GM21825 (cell line): ENCODE data around the gene SLC6A3.

Experiments used
- ATAC-seq: cut with Tn5 transposase; IDR thresholded peaks from one replicate; pipeline ENCODE4 v1.9.1; 2021; ENCODE audit warnings: mild to moderate bottlenecking, moderate library complexity; ENCODE audit not compliant: unreplicated experiment

The SLC6A3 gene

DNA sequence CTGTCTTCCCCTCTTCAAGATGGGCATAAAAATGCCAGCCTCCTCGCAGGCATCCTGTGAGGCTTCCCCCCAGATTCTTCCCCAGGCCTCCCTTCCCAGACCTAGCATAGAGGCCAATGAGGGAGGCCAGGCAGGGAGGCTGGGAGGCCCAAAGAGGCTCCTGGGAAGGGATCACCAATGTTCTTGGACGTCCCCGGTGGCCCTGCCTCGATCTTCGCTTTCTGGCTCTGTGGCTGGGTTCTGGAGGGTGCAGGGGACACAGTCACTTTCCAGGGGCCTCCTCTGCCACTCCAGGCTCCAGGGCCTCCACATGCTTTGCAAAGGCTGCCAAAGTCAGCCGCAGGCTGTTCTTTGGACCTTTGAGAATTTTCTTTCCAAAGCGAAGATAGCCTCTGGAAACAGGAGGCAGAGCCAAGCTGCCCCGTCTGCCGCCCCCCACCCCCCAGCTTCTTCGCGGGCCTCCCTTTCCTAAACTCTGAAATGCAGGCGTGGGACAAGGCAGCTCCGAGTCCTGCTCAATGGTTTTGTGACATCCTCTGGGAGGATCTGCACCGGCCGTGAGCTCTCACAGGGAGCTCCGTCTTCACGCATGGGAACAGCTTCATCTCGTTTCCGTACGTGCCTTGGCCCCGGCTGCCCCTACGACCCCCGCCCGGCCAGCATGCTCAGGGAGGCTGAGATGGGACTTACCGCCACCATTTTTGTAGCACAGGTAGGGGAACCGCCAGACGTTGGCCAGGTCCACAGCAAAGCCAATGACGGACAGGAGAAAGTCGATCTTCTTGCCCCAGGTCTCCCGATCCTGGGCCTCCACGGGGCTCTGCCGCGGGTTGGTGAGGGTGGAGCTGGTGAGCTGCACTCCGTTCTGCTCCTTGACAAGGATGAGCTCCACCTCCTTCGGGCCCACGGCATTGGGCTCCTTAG is 2.8 kb downstream of the SLC6A3 start:
- ATAC-seq, result no peak

DNA sequence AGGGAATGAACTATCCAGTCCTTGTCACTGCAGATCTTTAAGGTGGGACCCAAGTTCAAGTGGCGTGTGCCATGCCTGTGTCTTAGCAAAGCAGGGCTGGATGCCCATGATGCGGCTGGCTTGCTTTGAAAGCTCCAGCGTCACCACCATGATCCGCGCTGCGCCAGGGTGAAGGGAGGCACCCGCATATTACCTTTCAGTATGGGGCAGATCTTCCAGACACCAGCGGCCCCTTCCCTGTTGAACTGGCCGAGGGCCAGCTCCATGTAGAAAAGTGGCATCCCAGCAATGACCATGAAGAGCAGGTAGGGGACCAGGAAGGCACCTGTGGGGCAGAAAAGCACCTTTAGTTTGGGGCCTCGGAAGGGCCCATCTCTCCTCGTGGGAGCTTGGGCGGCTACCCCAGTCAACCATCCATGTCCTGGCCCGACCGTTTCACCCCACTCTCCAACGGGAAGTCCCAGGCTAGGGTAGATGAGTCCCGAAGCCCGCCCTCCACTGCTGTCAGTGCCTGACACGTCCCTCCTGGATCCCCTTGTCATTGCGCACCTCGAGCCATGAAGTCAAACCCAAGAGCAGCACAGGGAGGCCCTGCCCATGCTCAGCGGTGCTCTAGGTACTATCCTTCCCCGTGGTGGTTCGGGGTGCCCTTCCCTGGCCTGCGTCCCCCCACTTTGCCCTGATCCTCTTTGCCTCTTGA is 3.9 kb downstream of the SLC6A3 start:
- no peak for ATAC-seq

DNA sequence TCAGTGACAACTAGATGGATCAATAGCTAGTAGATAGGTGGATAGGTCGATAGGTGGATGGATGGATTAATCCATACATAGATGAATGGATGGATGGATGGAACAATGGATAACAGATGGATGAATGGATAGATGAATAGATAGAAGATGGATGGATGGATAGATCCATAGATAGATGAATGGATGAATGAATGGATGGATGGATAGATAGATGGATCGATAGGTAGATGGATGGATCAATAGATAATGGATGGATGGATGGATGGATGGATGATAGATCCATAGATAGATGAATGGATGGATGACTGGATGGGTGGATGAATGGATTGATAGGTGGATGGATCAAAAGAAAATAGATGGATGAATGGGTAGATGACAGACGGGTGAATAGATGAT is 5.1 kb downstream of the SLC6A3 start:
- no peak for ATAC-seq

DNA sequence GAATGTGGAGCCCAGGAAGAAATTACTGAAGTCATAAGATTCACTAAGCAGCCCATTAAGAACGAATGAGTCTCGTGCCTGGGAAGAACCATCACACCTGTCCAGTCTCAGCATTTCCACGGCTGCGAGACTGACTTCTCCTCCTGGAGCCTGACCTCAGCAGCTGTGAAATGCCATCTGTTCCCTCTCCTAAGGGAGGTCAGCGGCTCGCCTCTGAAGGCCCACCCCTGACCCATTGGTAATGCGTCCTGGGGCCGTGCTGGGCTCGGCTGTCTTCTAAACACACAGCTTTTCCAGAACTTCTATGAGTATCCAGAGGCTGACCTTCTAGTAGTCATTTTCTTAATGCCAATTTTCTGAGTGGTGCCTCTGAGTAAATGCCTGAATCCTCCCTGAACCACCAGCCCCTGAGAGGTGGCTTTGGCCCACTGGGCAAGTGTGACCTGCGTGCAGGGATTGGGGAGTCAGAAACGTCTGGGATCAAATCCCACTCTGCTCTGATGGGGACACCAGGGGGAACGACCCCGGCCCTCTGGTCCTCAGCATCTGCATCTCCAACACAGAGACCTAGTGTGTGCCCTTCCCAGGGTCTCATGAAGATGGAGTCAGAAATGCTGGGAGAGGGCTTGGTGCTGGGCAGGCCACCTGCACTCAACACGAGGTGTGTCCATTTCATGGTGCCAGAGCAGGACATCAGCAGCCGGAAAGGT is 5.7 kb downstream of the SLC6A3 start:
- no peak for ATAC-seq

DNA sequence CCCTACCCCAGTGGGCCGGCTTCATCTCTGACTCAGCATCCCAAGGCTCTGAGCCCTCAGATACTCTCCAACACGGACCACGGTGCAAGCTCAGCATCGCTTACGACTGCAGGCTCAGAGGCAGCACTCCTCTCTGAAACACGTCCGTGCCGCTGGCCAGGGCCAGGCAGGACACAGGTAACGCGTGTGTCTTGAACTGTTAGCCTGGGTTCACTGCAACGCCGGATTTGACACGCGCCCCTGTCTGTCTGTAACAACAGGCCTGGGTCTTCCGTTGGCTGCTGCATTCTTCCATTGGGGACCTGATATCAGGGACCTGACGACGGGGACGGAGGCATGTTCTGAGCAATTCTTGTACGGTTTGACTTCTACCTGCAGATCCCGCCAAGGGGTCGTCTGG is 6.4 kb downstream of the SLC6A3 start:
- ATAC-seq, result no peak

DNA sequence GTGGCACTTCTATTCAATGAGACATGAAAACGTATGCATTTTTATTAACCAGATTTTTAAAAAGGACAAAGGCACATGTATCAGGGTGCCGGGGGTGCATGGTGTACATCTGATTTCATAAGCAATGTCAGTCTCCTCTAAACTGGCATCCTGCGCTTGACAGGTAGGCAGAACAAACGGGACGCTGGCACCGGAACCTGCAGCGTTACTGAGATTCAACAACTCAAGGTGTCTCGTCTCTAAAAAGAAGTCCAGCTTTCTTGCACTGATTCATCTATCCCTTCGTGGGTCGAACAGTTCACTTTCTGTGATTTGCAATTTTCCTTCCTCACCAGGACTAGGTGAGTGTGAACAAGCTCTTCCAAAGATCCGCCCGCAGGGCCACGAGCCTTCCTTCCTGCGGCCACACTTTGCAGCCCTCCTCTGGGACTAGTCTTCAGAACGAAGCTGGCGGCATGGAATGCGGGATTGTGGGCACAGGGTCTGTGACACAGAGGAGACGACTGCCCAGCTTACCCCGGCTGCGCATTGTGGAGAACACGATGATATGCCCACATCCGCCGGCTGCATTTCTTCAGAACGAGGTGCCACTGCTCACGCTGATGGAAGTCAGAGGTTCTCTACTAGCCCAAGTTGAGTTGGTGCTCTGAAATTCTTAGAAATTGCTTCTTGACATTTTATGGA is 7.2 kb downstream of the SLC6A3 start:
- ATAC-seq, result no peak

DNA sequence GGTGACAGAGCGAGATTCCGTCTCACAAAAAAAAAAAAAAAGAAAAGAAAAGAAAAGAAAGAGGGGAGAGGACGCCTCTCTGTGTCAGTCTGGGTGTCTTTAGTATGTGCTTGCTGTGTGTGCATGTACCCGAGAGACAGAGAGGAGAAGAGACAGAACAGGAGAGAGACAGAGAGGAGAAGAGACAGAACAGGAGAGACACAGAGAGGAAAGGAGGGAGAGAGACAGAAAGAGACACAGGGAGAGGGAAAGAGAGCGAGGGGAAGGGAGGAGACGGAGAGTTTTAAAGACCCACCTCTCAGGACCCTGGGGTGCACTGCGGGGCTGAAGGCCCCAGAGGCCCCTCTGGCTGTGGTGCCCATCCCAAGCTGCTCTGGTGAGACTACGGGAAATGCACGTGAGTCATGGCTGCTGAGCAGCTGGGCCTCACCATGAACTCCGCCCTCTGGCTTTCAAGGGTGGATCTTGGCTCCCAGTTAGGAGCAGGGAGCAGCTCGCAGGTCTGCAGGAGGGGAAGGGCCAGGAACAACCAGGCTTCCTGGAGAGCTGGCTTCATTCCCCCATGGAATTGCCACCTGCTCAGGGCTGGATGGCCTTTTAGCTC is 7.9 kb downstream of the SLC6A3 start:
- no peak for ATAC-seq

DNA sequence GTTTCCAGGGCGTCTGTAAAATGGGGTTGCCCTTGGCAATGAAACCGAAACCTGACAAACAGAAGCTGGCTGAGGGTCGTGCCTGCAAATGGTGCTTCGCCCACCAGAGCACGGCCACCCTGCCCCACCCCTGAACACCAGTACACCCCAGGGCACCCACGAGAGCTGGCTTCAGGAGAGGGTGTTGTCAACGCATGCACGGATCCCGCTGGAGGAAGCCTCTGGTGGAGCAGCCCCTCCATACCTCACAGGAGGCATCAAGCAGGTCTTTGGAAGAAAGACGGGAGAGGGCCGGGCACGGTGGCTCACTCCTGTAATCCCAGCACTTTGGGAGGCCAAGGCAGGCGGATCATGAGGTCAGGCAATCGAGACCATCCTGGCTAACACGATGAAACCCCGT is 8.6 kb downstream of the SLC6A3 start:
- no peak for ATAC-seq

DNA sequence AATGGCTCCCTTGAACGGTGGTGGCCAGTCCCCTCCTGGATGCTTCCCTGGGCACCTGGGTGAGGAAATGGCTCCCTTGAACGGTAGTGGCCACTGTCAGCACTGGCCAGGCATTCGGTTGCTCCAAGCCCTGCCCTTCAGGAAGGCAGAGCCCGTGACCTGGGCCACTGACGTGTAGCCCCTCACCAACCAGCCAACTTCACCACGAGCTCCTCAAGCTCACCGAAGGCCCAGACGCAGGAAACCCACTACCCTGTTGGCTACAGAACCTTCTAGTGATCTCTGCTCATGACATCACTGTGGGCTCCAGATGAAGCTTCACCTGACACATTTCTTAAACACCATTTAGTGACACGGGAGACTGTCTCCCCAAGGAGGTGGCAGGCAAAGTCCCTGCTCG is 9.2 kb downstream of the SLC6A3 start:
- ATAC-seq, result no peak

DNA sequence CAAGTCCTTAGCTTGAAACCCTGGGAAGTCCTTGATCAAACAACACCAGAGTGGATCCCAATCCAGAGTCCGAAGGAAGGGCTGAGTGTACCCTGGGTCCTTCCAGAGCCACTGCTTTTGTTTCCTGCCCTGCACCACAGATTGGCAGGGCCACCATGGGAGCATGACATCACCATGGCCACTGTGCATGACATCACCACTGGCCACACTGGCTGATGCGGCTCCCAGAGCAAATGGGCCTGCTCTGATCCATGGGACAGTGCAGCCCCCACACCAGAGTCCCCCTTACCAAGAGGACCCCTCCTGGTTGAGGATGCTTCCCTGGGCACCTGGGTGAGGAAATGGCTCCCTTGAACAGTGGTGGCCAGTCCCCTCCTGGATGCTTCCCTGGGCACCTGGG is 9.9 kb downstream of the SLC6A3 start:
- ATAC-seq, result no peak

DNA sequence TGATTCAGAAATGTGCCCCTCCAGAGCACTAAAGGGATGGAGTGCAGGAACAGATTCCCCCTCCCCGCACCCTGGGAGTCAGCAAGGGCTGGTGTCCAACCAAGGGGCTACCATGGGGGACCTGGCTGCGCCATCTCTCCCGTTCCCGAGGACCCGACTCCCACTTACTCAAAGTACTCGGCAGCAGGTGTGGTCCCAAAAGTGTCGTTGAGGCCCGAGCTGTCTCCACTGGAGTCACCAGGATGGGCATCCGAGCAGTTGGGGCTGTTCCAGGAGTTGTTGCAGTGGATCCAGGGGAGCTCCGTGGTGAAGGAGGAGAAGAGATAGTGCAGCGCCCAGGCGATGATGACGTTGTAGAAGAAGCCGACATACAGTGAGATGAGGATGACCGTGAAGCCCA is 12.9 kb downstream of the SLC6A3 start:
- no peak for ATAC-seq

DNA sequence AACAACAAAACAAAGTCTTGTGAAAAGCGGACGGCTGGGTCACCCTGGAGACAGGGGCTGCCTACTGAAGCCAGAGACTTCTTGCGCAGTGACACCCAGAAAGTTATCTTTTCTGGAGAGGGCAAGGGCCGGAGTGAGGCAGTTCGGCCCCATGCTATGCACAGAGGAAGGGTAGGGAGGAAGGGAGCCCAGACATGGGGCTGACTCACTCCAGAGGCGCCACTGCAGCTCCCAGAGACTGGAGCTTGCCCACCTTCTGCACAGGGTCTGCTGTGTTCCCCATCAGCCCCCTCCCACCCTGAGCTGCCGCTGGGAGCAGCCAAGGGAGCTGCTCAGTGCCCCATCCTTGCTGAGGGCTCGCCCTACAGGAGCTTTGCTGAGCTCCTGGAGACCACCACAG is 13.3 kb downstream of the SLC6A3 start:
- no peak for ATAC-seq

DNA sequence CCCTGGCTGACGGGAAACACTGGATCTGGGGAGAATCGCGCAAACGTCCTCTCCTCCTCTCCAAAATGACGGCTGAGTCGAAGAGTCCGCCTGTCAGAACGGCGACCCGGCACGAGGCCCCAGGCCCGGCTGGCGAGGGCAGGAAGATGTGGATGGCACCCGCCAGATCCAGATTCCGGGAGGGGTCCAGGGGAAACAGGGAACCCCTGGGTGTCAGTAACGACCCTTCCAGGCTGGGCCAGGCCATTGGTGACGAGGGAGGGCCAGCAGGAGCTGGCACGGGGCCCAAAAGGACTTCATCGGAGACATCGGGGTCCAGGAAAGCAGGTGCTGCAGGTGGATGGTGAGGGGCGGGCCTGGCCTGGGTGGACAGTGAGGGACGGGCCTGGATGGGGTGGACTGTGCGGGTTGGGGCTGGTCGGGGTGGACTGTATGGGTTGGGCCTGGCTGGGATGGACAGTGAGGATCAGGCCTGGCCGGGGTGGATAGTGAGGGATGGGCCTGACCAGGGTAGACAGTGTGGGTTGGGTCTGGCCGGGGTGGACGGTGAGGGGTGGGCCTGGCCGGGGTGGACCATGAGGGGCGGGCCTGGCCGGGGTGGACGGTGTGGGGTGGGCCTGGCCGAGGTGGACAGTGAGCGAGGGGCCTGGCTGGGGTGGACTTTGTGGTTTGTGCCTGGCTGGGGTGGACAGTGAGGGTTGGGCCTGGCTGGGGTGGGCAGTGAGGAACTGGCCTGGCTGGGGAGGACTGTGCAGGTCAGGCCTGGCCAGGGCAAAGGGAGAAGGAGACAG is 14.0 kb downstream of the SLC6A3 start:
- no peak for ATAC-seq

DNA sequence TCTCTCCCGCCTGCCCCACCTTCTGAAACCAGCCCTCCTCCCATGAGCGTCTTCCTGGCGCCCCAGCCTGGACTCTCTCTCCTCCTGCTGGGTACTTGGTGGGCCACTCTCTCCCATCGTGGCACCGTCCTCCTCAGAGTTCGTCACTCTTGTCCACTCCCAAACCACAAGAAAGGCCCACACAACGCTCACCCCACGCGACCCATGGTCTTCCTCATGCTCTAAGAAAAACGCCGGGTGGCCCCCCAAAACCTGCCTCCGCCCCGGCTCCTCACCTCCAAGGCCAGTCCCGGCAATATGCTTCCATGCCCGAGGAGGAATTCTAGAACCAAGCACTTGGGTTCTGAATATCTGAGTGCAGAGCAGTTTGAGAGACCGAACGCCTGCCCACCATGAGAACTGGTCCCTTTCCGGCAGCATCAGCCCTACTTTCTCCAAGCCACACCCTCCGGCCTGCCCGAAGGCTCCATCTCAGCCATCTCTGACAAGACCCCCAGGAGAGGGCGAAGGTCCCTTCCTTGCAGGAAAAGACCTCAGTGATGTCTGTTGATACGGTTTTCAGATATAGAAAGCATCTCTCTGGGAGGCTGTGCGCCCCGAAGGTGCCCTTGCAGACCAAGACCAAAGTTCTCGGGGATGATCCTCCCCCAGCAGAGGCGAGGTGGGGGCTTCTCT is 15.0 kb downstream of the SLC6A3 start:
- no peak for ATAC-seq

DNA sequence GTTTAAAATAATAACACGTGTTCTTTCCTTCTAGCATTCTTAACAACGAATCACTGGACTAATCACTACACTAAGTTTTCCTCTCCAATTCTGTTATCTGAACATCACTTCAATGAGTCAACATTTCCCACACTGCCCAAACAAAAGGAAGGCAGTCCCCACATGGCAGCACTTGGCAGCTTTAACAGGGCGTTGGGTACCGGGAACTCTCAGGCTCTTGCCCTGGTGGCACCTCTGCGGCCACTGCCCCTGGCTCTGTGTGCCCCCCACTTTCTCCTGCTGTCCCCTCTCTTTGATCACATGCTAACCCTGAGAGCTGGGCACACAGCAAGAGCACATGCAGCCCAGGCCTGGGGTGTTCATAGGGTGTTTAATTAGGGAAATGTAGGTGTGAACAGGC is 15.7 kb downstream of the SLC6A3 start:
- no peak for ATAC-seq

DNA sequence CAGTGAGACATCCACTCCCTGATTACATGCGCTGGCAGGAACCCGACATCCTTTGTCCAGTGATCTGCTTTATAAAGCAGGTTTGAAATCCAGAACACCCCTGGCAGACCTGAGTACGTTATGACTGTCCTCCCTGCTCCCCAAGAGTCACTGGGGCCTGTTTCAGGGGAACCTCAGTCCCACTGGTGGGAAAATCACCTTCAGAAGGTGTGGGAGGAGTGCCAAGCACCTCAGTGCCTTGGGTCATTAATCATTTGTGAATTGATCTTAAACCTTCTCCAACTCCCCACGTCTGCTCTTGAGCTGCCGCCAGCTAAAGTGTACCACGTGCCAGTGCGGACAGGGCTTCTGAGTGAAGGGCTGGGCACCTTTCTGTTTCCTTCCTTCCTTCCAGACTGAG is 16.2 kb downstream of the SLC6A3 start:
- ATAC-seq, result no peak

DNA sequence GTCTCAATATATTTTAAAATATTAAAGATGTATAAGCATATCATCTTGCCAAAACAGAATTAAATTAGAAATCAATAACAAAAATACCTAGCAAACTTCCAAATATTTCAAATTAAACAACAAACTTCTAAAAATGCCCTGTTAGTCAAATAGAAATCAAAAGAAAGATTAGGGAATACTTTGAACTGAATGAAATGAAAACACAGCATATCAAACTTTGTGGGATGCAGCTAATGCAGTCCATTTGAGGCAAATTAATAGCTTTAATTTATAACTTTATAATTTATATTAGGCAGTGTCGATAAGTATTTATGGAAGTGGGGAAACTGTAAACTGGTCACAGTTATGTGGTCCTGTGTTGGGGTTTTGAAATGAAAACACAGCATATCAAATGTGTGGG is 17.1 kb downstream of the SLC6A3 start:
- ATAC-seq, result no peak

DNA sequence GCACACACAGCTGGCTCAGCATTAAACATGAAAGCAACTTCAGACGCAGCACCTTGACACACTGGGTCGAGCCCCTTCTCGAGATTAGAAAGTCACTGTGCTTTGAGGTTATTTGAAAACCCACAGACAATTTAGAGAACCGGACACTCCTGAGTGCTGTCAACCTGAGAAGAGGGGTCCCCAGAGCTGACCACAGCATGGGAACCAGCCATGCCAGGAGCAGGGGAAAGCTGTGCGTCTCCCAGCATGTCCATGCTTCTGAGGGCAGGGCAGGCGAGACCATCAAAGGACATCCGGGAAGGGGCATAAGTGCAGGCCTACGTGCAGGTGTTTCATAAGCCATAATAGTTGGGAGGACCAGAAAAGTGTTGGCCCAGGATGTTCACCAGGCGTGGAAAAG is 20.5 kb downstream of the SLC6A3 start:
- no peak for ATAC-seq

DNA sequence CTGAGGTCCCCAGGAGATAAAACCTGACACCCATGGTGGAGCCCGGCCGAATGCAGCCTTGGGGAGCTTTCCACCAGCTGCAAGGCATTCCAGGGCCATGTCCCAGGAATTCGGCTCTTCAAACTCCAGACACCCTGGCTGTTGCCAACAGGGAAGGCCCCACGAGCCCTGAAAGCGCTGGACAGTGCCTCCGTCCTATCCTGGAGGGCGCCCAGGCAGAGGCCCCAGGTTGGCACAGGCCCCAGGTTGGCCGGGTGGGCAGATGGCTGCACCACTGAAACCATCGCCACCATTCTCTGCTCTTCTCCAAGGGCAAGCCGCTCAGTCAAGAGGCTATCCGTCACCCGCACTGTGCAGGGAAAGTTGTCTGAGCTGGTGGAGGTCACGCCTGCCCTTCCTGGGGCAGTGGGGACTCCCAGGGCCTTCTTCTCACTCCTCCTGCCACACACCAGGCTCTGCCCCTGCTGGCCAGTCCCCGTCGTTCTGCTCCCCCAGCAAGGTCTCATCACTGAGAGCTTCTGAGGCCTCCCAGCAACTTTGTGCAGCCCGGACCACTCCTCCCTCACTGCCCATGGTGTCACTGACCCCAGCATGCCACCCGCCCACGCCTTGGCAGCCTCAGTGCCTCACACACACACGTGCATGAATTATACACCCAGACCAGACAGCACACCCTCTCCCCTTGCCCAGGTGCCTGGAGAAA is 21.2 kb downstream of the SLC6A3 start:
- no peak for ATAC-seq
